ENCODE measurements around the gene WDR82.

Gene WDR82

DNA sequence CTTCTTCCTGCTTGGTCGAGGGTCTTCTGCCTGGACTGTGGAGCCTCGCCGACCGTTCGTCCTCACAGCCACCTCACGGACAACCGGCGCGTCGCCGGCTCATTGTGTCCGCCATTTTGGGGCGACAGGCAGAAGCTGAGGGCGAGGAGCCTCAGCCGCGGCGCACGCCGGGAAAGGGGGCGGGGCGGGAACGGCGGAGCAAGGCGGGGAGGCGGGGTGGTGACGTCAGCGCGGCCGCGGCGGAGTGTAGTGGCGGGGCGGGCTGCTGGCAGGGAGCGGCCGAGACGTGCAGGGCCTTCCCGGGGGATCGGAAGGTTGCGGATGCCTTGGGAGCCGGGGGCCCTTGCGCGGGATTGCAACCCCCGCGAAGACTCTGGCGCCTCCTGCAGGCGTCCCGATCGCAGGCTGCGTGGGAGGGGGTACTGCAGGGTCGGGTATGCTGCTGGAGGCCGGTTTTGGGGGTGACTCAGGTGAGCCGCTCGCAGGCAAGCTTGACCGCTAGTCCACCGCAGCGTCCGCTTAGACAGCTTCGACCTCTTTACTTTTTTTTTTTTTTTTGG lies at the start of gene WDR82:
TSS of gene WDR82 (minus strand) at position 140 of the 560 bp plus-strand sequence. CDS start 288 bp downstream, outside the sequence.
- peak; percentile 92 to 96 for DNase-seq (ENCODE audit: low read depth in 2 of 2)

GRCh38 chr3:52327486-52328290 lies 49.2 kb upstream of the WDR82 start:
- DNase-seq (ENCODE audit: low read depth in 2 of 2) = no peak

DNA sequence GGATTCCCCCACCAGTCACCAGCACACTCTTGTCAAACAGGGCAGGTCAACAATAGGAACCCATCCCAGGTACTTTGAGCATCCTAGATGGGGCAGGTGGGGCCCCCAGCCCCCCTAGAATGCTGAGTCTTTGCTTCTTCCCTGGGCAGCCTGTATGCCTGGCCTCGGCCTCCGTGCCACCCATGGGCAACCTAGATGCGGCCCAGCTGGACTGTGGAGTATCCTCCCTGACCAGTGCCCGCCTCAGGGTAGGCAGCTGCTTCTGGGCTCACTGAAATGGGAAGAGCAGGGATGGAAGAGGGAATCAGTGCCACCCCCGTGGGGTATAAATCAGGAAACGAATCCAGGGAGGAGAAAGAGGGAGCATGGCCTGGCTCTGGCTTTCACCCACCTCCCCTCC lies 48.5 kb upstream of the WDR82 start:
- no peak for DNase-seq (ENCODE audit: low read depth in 2 of 2)

DNA sequence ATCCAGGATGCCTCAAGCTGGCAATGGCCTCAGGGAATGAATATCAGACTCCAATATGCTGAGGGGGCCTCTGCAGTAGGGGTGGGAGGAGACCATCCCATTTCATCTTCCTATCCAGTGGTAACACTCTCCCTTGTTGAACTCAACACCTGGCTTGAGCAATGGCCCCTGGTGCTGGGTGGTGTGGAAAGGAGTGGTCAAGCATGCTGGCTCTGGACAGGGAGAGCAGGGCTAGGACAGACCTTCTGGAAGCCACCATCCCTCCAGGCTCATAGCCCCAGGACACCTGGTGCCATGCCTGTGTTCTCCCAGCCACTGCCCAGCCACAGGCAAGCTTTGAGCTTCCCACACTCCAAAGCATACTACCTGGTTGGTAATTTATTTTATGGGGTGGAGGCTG lies 47.2 kb upstream of the WDR82 start:
- no peak for DNase-seq (ENCODE audit: low read depth in 2 of 2)

DNA sequence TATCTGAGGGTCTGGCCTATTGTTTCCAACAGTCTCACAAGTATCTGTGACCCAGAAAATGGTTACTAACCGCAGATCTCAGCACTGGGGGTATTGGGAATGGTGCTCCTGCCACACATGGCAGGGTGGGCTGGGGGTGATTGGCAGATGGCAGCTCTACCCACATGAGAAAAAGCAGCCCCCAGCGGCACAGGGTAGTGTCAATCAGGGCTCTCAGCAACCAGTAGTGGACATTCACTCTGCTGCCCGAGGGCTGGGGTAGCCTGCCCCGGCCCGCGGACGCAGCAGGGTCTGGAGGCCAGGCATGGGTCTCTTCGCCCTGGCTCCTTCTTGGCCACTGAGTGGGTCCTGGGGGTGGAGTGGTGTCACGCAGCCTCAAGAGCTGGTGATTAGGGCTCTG lies 46.2 kb upstream of the WDR82 start:
- no peak for DNase-seq (ENCODE audit: low read depth in 2 of 2)

DNA sequence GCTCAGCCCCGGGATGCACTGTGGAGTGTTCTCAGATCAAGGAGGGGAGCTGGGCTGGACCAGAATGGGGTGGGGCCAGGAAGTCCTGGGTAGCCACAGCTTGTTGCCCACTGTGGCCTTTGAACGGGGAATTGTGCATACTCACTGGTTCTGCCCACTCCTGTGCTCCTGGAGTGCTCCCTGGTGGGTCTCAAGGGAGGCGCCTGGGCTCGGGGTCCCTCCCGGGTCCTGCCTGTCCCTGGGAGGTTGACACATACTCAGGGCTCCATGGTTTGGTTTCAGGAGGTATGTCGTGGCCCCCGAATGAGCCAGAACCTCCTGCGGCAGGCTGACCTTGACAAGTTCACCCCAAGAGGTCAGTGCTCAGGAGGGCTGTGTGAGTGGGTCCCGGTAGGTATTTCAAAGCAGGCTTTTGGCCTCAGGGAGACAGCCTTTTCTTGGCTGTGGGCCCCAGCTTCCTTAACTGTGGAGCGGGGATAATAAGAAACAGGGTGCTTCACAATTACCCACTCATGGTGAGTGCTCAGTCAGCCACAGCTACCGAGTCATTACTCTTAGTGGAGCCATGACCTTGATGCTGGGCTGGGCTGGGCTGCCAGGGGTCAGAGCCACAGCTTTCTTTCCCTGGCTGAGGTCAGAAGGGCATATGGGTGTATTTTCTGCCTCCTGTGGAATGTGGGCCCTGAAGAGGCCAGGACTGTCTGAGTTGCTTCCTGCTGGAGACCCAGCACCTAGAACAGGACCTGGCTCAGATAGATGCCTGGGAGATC lies 45.3 kb upstream of the WDR82 start:
- DNase-seq (ENCODE audit: low read depth in 2 of 2) = no peak

GRCh38 chr3:52322466-52322865 lies 44.0 kb upstream of the WDR82 start:
- DNase-seq (ENCODE audit: low read depth in 2 of 2) = no peak

DNA sequence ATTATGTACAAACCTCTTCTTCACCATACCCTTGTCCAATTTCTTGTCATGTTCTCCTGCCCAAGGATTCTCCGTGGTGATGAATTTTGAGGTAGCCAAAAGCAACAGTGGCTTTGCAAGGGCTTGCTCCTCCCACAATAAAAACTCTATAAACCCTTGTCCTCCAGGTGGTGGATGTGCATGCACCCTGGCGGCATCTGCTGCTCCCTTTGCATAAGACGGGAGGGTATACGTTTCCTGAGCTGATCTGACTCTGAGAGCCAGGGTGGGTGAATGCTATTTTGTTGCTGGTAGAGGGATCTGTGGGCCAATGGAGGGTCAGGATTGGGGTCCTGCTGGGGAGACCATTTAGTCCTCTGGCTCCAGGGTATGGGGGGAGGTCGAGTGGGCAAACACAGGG lies 43.0 kb upstream of the WDR82 start:
- DNase-seq (ENCODE audit: low read depth in 2 of 2) = no peak

GRCh38 chr3:52319921-52320595 lies 41.6 kb upstream of the WDR82 start:
- no peak for DNase-seq (ENCODE audit: low read depth in 2 of 2)

GRCh38 chr3:52318186-52318816 lies 39.9 kb upstream of the WDR82 start:
- no peak for DNase-seq (ENCODE audit: low read depth in 2 of 2)

DNA sequence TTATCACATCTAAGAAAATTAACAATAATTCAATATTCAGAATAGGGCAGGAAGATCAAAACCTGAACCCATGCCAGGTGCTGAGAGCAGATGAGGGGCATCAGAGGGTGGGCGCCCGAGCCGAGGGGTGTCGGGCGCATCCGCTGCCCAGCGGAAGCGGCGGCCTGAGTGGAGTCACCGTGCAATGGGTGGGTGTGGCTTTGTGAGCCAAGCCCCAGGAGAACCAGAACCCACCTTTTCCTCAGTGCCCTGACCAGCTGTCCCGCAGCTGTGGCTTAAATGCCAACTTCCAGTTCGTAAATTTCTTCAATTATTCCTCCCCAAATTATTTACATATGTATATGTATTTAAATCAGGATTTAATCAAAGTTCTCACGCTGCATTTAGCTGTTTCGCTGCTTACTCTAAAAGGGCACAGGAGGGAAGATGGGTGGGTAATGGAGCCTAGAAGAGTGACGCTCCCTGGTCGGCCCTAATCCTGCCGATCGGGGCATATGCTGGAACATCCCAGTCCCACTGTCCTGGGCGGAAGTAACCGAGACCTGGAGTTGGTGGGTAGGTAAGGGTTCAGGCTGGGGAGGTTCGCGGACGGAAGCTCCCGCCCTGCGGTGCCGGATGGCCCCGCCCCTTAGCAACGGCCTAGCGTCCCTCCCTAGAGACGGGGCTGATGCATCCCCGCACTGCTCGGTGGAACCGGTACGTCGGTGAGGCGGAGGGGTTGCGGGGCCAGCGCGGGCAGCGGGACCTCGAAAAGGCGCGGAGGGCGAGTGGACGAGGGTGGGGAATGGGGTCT lies 39.0 kb upstream of the WDR82 start:
- peak; percentile 36 to 47 for DNase-seq (ENCODE audit: low read depth in 2 of 2)

GRCh38 chr3:52315977-52316764 lies 37.7 kb upstream of the WDR82 start, which contains the start of gene DNAH1:
TSS of gene DNAH1 (plus strand) at chr3:52316319. CDS start at chr3:52322443, 6,124 bp downstream.
- DNase-seq (ENCODE audit: low read depth in 2 of 2) = no peak

- DNase-seq (ENCODE audit: low read depth in 2 of 2) = no peak
These were observed 36.6 kb upstream of the WDR82 start for GRCh38 chr3:52315006-52315405.

DNA sequence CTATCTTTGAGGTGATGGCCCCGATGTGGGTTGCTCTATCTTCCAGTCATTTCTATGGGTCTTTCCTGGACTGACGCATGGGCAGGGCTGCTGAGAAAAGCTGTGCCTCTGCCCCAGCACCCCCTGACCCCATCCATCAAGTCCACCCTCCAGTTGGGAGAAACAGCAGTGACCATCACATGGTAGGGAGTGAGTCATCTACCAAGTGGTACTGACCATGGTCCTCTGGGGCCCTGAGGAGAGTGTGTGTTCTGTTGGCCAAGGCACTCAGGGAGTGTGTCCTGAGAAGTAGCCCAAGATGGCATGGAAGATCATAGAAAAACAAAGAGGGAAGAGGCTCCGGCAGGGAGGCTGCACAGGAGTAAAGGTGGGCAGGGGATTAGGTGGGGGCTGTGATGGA lies 36.0 kb upstream of the WDR82 start:
- DNase-seq (ENCODE audit: low read depth in 2 of 2) = no peak

DNA sequence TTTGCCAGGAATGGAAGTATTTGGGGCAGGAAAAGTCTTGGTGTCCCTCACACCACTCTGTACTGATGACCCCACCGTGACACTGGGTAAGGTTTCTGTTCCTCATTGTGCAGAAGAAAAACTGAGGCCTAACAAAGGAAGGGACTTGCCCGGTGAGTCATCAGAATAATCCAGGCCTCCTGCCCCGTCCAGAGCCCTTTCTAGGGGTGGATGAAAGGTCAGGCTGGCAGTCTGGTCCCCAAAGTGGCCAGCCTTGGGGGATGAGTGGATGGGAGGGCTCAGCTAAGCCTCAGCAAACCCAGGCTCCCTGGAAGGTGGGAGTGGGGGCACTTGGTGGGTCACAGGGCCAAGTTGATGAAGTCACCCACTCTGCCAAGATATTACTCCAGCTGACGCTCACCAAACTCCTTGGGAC lies 35.3 kb upstream of the WDR82 start:
- no peak for DNase-seq (ENCODE audit: low read depth in 2 of 2)

- DNase-seq (ENCODE audit: low read depth in 2 of 2) = no peak
These were observed 34.8 kb upstream of the WDR82 start for GRCh38 chr3:52313188-52313773.

DNA sequence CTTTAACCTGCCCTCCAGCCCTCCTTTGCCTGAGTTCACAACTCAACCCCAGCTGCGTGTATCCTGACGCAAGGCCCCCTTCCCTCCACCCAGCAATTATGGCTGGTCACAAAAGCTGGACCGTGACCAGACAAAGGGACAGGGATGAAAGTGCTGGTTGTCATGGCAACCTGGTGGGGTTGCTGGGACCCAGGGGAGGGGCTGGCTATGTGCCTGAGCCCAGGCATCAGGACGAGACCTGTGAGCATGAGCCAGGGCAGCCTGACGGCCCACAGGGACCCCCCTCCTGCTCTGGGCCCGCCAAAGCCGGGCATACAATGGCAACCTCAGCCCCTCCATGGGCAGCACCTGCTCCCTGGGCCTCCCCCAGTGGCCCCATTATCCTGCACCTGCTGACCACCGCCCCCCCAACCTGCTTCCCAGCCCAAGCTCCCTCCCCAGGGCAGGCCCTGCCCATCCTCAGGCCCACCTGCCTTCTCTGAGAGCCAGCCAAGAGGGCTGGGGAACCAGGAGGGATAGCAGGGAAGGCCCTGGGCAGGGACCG lies 33.2 kb upstream of the WDR82 start:
- no peak for DNase-seq (ENCODE audit: low read depth in 2 of 2)

- peak; percentile 41 to 53 for DNase-seq (ENCODE audit: low read depth in 2 of 2)
These were observed 32.6 kb upstream of the WDR82 start for GRCh38 chr3:52310861-52311575.

GRCh38 chr3:52308308-52308707 lies 29.9 kb upstream of the WDR82 start:
- DNase-seq (ENCODE audit: low read depth in 2 of 2) = no peak
